ENCODE data around the gene PIM1. TPM values are rescaled to one million over a fixed set of nuclear protein-coding genes. Genes with fewer than 3 reads are reported as not detected.

PIM1 gene
- total RNA-seq, 1 donor from 2014 or later: 12.8 TPM

DNA sequence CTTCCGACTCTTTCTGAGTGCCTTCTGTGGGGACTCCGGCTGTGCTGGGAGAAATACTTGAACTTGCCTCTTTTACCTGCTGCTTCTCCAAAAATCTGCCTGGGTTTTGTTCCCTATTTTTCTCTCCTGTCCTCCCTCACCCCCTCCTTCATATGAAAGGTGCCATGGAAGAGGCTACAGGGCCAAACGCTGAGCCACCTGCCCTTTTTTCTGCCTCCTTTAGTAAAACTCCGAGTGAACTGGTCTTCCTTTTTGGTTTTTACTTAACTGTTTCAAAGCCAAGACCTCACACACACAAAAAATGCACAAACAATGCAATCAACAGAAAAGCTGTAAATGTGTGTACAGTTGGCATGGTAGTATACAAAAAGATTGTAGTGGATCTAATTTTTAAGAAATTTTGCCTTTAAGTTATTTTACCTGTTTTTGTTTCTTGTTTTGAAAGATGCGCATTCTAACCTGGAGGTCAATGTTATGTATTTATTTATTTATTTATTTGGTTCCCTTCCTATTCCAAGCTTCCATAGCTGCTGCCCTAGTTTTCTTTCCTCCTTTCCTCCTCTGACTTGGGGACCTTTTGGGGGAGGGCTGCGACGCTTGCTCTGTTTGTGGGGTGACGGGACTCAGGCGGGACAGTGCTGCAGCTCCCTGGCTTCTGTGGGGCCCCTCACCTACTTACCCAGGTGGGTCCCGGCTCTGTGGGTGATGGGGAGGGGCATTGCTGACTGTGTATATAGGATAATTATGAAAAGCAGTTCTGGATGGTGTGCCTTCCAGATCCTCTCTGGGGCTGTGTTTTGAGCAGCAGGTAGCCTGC lies 4.8 kb downstream of the PIM1 start:
- Mint-ChIP-seq H3K27ac (ENCODE audit: unreplicated experiment) (no peak overlapping the region), H3K36me3 (ENCODE audit: unreplicated experiment) (peaks cover 24% of the 10 kb centered on the region), H3K4me3 (ENCODE audit: unreplicated experiment) (no peak overlapping the region), H3K4me1 (ENCODE audit: unreplicated experiment) (peaks cover 15% of the 10 kb centered on the region), H3K9me3 (ENCODE audit: unreplicated experiment) (no peaks in the 10 kb centered on the region), H3K27me3 (ENCODE audit: unreplicated experiment) (no peaks in the 10 kb centered on the region)
- TF ChIP-seq, protein P1, sequence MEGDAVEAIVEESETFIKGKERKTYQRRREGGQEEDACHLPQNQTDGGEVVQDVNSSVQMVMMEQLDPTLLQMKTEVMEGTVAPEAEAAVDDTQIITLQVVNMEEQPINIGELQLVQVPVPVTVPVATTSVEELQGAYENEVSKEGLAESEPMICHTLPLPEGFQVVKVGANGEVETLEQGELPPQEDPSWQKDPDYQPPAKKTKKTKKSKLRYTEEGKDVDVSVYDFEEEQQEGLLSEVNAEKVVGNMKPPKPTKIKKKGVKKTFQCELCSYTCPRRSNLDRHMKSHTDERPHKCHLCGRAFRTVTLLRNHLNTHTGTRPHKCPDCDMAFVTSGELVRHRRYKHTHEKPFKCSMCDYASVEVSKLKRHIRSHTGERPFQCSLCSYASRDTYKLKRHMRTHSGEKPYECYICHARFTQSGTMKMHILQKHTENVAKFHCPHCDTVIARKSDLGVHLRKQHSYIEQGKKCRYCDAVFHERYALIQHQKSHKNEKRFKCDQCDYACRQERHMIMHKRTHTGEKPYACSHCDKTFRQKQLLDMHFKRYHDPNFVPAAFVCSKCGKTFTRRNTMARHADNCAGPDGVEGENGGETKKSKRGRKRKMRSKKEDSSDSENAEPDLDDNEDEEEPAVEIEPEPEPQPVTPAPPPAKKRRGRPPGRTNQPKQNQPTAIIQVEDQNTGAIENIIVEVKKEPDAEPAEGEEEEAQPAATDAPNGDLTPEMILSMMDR (IDR thresholded peaks at IDR 0.05): no peak
- no peak for DNase-seq (ENCODE audit: extremely low spot score, unreplicated experiment)

GRCh38 chr6:37175332-37176267 lies 5.6 kb downstream of the PIM1 start:
- TF ChIP-seq, protein P1 (IDR thresholded peaks at IDR 0.05): no peak
- Mint-ChIP-seq H3K4me3 (ENCODE audit: unreplicated experiment) (no peak overlapping the region), H3K9me3 (ENCODE audit: unreplicated experiment) (no peaks in the 10 kb centered on the region)

GRCh38 chr6:37176268-37177076 lies 6.5 kb downstream of the PIM1 start:
- no peak overlapping the region for H3K27ac Mint-ChIP-seq (ENCODE audit: unreplicated experiment)
- TF ChIP-seq, protein P1 (IDR thresholded peaks at IDR 0.05): no peak
- H3K36me3 Mint-ChIP-seq (ENCODE audit: unreplicated experiment): peaks cover 24% of the 10 kb centered on the region
- no peaks in the 10 kb centered on the region for H3K9me3 Mint-ChIP-seq (ENCODE audit: unreplicated experiment)
- peaks cover 10% of the 10 kb centered on the region for H3K4me1 Mint-ChIP-seq (ENCODE audit: unreplicated experiment)
- DNase-seq (ENCODE audit: extremely low spot score, unreplicated experiment): no peak
- no peaks in the 10 kb centered on the region for H3K27me3 Mint-ChIP-seq (ENCODE audit: unreplicated experiment)
- no peak overlapping the region for H3K4me3 Mint-ChIP-seq (ENCODE audit: unreplicated experiment)

More at GRCh38 chr6:37175332-37176267, 5.6 kb downstream of the PIM1 start:
- H3K27ac Mint-ChIP-seq (ENCODE audit: unreplicated experiment): no peak overlapping the region
- DNase-seq (ENCODE audit: extremely low spot score, unreplicated experiment): no peak
- H3K27me3 Mint-ChIP-seq (ENCODE audit: unreplicated experiment): no peaks in the 10 kb centered on the region
- peaks cover 24% of the 10 kb centered on the region for H3K36me3 Mint-ChIP-seq (ENCODE audit: unreplicated experiment)
- H3K4me1 Mint-ChIP-seq (ENCODE audit: unreplicated experiment): peaks cover 15% of the 10 kb centered on the region

DNA sequence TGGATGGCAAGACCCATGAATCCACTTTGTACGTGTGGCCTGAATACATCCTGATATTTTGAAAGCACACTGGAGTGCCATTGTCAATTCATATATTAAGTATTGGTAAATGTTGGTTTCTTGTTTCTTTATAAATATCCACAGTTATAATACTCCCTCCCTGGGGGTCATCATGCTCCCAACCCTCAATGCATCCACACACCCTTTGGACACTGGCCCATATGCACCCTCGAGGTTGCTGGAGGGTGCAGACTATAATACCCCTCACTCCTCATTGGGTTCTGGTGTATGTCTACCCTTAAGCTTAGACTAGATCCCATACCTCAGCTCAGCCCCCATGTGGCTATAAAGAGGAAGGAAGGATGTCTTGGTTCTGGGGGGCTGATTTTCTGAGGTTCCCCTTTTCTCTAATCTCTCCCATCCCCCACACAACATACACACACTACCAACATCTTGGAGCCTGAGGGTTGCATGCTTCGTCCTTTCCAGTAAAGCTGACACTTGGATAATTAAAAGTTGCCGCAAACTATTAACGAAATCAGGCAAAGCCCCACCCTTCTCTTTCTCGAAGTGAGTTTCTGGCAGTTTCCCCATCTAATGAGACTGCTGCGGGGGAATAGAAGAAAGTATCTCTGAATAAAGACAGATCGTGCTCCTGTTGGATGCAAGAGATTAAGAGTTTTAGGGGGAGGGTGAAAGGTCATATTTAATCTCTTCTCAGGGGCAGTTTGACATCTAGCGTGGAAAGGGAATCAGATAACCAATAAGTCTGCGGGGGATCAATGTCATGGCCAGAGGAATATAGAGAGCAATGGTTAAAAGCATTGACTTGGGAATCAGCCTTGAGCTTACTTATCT lies 7.4 kb downstream of the PIM1 start:
- Mint-ChIP-seq H3K27me3 (ENCODE audit: unreplicated experiment) (no peaks in the 10 kb centered on the region), H3K27ac (ENCODE audit: unreplicated experiment) (no peak overlapping the region), H3K36me3 (ENCODE audit: unreplicated experiment) (peaks cover 24% of the 10 kb centered on the region), H3K4me1 (ENCODE audit: unreplicated experiment) (peaks cover 3% of the 10 kb centered on the region), H3K4me3 (ENCODE audit: unreplicated experiment) (no peak overlapping the region), H3K9me3 (ENCODE audit: unreplicated experiment) (no peaks in the 10 kb centered on the region)
- no peak for DNase-seq (ENCODE audit: extremely low spot score, unreplicated experiment)
- TF ChIP-seq, protein P1 (IDR thresholded peaks at IDR 0.05): no peak
